ENCODE results near the gene TCEAL9.

GRCh38 chrX:103363046-103363445 is 6.7 kb downstream of the TCEAL9 start:
- TF ChIP-seq CTCF (conservative IDR thresholded peaks at IDR 0.05; ENCODE audit: low read length) (no peak), EZH2phosphoT487 (IDR thresholded peaks at IDR 0.05; ENCODE audit: borderline replicate concordance) (no peak)

Data from Loucy (cell line).